ENCODE measurements around the gene NR4A1. TPM values are rescaled to one million over a fixed set of nuclear protein-coding genes. Genes with fewer than 3 reads are reported as not detected.

NR4A1 gene
- polyA plus RNA-seq, 1 donor (not counting 4 experiments of a cell fraction or from before 2014, with no cell fraction given) = 3.9 TPM

GRCh38 chr12:52083638-52083996 lies 32.4 kb downstream of the NR4A1 start:
- H2AFZ ChIP-seq (ENCODE audit: control insufficient read depth, low read length) = no peak overlapping the region
- no peaks in the 10 kb centered on the region for H3K9me3 ChIP-seq (ENCODE audit: control insufficient read depth, low read depth, low read length)
- peaks cover 3% of the 10 kb centered on the region for H4K20me1 ChIP-seq (ENCODE audit: control insufficient read depth, extremely low read depth, insufficient read depth, low read length)
- no peak overlapping the region for H3K27ac ChIP-seq (ENCODE audit: control insufficient read depth, insufficient read depth, low read length)
- H3K9ac ChIP-seq (ENCODE audit: control insufficient read depth, extremely low read depth, insufficient read depth, low read length) = no peak overlapping the region
- no peak for FAIRE-seq
- DNase-seq (ENCODE audit: low read depth, low spot score) = no peak
- dilution Hi-C loops (cut with MboI; ENCODE audit: extremely low pct_ligation_motif_present, low sequenced_read_pairs) = no loop called here
- no peak for TF ChIP-seq EZH2 (IDR thresholded peaks at IDR 0.05; ENCODE audit: low read length)
- TF ChIP-seq CTCF (optimal IDR thresholded peaks at IDR 0.05 in 1 of 3, IDR thresholded peaks at IDR 0.05 in 1 of 3, conservative IDR thresholded peaks at IDR 0.05 in 1 of 3; ENCODE audit: extremely low read depth in 1 of 3, insufficient read depth in 2 of 3, low read length in 3 of 3) = no peak
- no peaks in the 10 kb centered on the region for H3K4me1 ChIP-seq (ENCODE audit: control insufficient read depth, extremely low read depth, insufficient read depth, low read length)
- H3K79me2 ChIP-seq (ENCODE audit: control insufficient read depth, insufficient read depth, low read length) = no peaks in the 10 kb centered on the region
- no peaks in the 10 kb centered on the region for H3K36me3 ChIP-seq (ENCODE audit: control insufficient read depth in 2 of 2, extremely low read depth in 1 of 2, insufficient read depth in 2 of 2, low read length in 2 of 2)
- no peak overlapping the region for H3K4me2 ChIP-seq (ENCODE audit: control insufficient read depth, extremely low read depth, insufficient read depth, low read depth, low read length)
- H3K9me1 ChIP-seq (ENCODE audit: control insufficient read depth, extremely low read depth, insufficient read depth, low read length) = no peaks in the 10 kb centered on the region
- no peak overlapping the region for H3K4me3 ChIP-seq (ENCODE audit: control insufficient read depth in 2 of 3, extremely low read depth in 1 of 3, insufficient read depth in 2 of 3, low read depth in 1 of 3, low read length in 3 of 3)
- H3K27me3 ChIP-seq (ENCODE audit: control insufficient read depth, extremely low read depth, insufficient read depth, low read length) = peaks cover 21% of the 10 kb centered on the region

GRCh38 chr12:52084491-52085231 lies 33.4 kb downstream of the NR4A1 start:
- FAIRE-seq = no peak
- dilution Hi-C loops (cut with MboI; ENCODE audit: extremely low pct_ligation_motif_present, low sequenced_read_pairs) = no loop called here

More at GRCh38 chr12:52084491-52085231, 33.4 kb downstream of the NR4A1 start:
- H3K4me3 ChIP-seq (ENCODE audit: control insufficient read depth in 2 of 3, extremely low read depth in 1 of 3, insufficient read depth in 2 of 3, low read depth in 1 of 3, low read length in 3 of 3) = no peak overlapping the region
- no peaks in the 10 kb centered on the region for H3K36me3 ChIP-seq (ENCODE audit: control insufficient read depth in 2 of 2, extremely low read depth in 1 of 2, insufficient read depth in 2 of 2, low read length in 2 of 2)
- H3K4me1 ChIP-seq (ENCODE audit: control insufficient read depth, extremely low read depth, insufficient read depth, low read length) = no peaks in the 10 kb centered on the region
- no peak overlapping the region for H3K4me2 ChIP-seq (ENCODE audit: control insufficient read depth, extremely low read depth, insufficient read depth, low read depth, low read length)
- no peaks in the 10 kb centered on the region for H3K9me3 ChIP-seq (ENCODE audit: control insufficient read depth, low read depth, low read length)
- DNase-seq (ENCODE audit: low read depth, low spot score) = no peak
- no peaks in the 10 kb centered on the region for H3K9me1 ChIP-seq (ENCODE audit: control insufficient read depth, extremely low read depth, insufficient read depth, low read length)
- H2AFZ ChIP-seq (ENCODE audit: control insufficient read depth, low read length) = no peak overlapping the region
- no peak for TF ChIP-seq CTCF (optimal IDR thresholded peaks at IDR 0.05 in 1 of 3, IDR thresholded peaks at IDR 0.05 in 1 of 3, conservative IDR thresholded peaks at IDR 0.05 in 1 of 3; ENCODE audit: extremely low read depth in 1 of 3, insufficient read depth in 2 of 3, low read length in 3 of 3)
- TF ChIP-seq EZH2 (IDR thresholded peaks at IDR 0.05; ENCODE audit: low read length) = no peak
- no peak overlapping the region for H3K27ac ChIP-seq (ENCODE audit: control insufficient read depth, insufficient read depth, low read length)
- H4K20me1 ChIP-seq (ENCODE audit: control insufficient read depth, extremely low read depth, insufficient read depth, low read length) = peaks cover 3% of the 10 kb centered on the region
- peaks cover 31% of the 10 kb centered on the region for H3K27me3 ChIP-seq (ENCODE audit: control insufficient read depth, extremely low read depth, insufficient read depth, low read length)
- no peak overlapping the region for H3K9ac ChIP-seq (ENCODE audit: control insufficient read depth, extremely low read depth, insufficient read depth, low read length)
- no peaks in the 10 kb centered on the region for H3K79me2 ChIP-seq (ENCODE audit: control insufficient read depth, insufficient read depth, low read length)

All from keratinocyte (primary cell).